Hepatocyte (in vitro differentiated cells): ENCODE data around the gene HMCN1.

Experiments used
- EZH2 ChIP-seq: fragments of 200-600 bp; sonication (generic); IDR thresholded peaks from 2 replicates; pipeline ENCODE4 v1.6.1; 2016; ENCODE audit warnings: antibody characterized with exemption, mild to moderate bottlenecking, borderline replicate concordance
- EZH2phosphoT487 ChIP-seq: fragments of 200-600 bp; sonication (generic); IDR thresholded peaks from one replicate; pipeline ENCODE4 v1.6.1; 2018; ENCODE audit warnings: antibody characterized with exemption, mild to moderate bottlenecking, low read depth, moderate library complexity; ENCODE audit not compliant: unreplicated experiment, severe bottlenecking
- TF ChIP-seq, protein P1 (sequence below): fragments of 200-600 bp; sonication (generic); IDR thresholded peaks from 2 replicates; pipeline ENCODE4 v1.5.1; 2016; ENCODE audit warnings: antibody characterized with exemption, mild to moderate bottlenecking; ENCODE audit not compliant: poor library complexity

DNA sequence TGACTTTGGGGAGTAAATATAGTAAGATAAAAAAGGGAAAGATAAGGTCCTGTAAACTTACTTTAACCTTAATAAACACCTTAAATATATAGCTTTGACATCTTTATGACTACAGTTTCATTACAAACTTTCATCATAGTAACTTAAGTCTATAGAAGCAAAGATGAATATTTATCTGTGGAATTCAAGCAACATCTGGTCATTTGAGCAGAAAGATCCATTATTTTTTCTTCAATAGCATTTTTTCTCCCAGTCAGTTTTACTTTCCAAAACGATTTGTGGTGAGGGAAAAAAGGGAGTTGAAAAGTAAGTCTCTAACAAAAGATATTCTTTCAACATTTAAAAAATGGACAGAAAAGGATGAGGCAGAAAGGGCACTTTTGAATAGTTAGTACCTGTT is 69.0 kb downstream of the HMCN1 start:
- TF ChIP-seq, protein P1, sequence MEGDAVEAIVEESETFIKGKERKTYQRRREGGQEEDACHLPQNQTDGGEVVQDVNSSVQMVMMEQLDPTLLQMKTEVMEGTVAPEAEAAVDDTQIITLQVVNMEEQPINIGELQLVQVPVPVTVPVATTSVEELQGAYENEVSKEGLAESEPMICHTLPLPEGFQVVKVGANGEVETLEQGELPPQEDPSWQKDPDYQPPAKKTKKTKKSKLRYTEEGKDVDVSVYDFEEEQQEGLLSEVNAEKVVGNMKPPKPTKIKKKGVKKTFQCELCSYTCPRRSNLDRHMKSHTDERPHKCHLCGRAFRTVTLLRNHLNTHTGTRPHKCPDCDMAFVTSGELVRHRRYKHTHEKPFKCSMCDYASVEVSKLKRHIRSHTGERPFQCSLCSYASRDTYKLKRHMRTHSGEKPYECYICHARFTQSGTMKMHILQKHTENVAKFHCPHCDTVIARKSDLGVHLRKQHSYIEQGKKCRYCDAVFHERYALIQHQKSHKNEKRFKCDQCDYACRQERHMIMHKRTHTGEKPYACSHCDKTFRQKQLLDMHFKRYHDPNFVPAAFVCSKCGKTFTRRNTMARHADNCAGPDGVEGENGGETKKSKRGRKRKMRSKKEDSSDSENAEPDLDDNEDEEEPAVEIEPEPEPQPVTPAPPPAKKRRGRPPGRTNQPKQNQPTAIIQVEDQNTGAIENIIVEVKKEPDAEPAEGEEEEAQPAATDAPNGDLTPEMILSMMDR, result no peak
- TF ChIP-seq EZH2 (no peak), EZH2phosphoT487 (no peak)
